ENCODE results near the gene ATP4A. TPM values are rescaled to one million over a fixed set of nuclear protein-coding genes. Genes with fewer than 3 reads are reported as not detected.

ATP4A gene
- 0.41 TPM for total RNA-seq

DNA sequence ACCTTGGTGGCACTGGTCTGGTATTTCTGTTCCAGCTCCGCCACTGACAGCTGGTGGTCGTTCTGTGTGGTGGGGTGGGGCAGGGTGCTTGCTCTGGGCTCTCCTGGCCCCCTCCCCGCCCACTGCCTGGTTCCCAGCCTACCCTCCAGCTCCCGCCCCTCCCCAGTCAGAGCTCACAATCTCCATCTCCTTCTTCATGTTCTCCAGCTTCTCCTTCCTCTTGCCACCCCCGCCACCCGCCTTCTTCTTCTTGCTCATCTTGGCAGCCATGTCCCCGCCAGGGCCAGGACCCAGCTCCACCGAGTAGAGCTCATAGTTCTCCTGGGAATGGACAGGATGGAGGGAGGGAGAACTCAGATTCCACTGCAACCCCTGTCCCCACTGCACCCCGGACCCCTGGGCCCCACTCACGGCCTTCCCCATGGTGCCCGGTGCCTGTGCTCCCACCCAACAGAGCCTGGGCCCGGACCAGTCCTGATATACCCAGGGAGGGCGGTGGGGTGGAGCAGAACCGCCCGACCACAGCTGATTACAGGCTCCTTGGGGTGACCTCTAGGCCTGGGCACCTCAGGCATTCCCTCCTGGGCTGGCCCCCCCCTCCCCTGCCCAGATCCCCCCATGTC, at the start of gene ATP4A:
Gene ATP4A, minus strand, starts transcription at position 452 of the 623 bp plus-strand sequence. Its CDS starts 29 bp downstream, at position 423.

DNA sequence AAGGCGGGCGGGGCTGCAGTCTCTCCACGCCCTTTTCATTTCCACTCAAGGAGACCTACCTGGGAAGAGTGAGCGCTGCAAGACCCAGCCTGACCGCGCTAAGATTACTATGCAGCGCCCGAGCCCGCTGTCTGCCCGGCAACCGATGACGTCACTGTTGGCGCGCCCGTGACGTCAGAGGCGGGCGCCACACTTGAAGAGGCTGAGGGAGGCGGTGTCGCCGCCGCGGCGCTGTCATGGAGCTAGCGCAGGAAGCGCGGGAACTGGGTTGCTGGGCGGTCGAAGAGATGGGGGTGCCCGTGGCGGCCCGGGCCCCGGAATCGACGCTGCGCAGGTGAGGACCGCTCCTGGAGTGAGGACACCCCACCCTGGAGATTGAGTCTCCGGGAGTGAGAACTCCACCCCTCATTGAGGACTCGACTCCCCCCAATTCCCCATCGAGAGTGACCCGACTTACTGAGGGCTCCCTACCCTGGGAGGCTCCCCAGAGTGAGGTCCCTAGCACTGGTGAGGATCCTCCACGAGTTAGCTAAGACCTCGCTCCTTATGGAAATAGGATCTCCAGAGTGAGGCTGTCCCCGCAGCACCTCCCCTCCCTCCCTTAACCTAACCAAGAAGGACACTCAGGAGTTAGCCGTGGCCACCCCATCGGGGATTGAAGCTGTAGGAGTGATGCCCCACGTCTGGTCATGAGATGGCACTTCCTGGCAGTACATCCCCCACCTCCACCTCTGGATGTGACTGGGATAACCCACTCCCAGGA, 49.3 kb upstream of the ATP4A start, which contains the start of gene HAUS5:
Gene HAUS5, plus strand, starts transcription at position 177 of the 763 bp plus-strand sequence. Its CDS starts 60 bp downstream, at position 237.

DNA sequence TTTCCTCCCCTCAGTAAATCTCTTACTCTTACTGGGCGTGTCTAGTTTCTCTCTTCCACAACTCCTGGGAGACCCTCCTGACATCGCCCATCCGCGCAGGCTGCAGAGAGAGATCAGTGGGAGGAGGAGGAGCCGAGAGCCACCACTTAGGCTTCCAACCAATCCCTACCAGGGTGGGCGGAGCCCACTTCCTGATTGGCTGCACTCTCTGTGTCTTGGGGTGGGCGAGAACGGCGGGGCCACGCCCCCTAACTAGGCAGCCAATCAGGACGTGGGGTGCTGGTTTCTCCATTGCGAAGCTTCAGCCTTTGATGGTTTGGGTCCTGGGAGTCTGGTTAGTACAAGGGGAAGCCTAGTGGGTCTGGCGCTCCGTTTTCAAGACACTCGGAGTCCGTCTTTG, 22.4 kb upstream of the ATP4A start, which contains the start of gene PMIS2:
Gene PMIS2, plus strand, starts transcription at position 326 of the 400 bp plus-strand sequence. CDS start 87 bp downstream, outside the sequence.

DNA sequence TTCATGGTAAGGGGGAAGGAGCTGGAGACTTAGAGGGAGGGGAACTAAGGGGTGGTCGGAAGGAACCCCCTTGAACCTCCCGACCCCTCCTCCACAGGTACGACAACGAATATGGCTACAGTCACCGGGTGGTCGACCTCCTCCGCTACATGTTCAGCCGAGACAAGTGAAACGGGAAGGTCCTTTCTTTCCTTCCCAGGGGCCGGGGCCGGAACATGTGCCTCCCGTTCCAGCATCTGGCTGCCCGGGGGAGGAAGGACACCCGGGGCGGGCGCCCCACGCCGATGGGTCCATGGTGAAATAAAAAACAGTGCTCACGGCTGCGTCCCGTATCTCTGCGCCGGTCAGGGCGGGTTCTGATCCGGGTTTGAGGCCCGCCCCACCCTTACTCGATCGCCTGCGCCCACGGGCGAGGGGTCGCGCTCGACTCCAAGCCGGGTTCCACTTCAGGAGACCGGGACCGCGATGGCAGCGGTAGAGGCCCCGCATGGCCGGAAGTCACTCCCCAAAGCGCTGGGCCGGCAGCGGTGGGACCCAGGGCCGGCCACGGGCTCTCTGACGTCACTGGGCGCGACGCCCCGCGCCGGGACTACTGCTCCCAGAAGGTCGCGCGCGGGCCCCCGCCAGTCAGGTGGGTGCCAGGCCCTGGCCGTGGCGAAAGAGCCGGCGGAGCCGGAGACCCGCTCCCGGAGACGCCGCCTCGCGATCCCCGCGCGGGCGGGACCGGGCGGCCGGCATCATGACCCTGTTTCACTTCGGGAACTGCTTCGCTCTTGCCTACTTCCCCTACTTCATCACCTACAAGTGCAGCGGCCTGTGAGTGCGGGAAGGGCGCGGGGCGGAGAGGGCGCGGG, 18.2 kb downstream of the ATP4A start, which contains the start of gene TMEM147:
Gene TMEM147, plus strand, starts transcription at position 626 of the 854 bp plus-strand sequence. Its CDS starts 114 bp downstream, at position 740.

DNA sequence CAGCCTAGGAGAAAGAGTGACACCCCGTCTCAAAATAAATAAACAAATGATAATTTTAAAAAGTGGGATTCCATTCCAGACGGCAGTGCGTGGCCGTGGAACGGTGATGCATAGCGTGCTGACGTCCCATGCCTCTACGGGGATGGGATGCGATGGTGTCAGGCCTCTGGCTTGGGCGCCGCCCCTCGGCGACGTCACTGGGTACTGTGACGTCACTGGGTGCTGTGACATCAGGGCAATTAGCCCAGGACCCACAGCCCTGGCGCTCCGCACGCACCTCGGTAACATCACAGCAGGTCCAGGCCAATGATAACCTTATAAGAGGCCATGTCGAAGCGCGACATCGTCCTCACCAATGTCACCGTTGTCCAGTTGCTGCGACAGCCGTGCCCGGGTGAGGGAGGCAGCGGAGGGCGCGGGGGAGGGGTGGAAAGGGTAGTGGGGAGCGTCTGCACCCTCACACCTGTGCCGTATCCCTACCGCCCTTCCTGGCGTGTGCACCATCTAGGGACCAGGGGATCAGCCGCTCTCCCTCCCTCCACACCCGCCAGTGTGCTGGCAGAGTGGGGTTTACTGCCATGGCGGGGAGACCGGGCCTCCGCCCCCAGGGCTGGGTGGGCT, 30.1 kb downstream of the ATP4A start, which contains the start of gene GAPDHS:
Gene GAPDHS, plus strand, starts transcription at position 256 of the 621 bp plus-strand sequence. Its CDS starts 72 bp downstream, at position 328.

DNA sequence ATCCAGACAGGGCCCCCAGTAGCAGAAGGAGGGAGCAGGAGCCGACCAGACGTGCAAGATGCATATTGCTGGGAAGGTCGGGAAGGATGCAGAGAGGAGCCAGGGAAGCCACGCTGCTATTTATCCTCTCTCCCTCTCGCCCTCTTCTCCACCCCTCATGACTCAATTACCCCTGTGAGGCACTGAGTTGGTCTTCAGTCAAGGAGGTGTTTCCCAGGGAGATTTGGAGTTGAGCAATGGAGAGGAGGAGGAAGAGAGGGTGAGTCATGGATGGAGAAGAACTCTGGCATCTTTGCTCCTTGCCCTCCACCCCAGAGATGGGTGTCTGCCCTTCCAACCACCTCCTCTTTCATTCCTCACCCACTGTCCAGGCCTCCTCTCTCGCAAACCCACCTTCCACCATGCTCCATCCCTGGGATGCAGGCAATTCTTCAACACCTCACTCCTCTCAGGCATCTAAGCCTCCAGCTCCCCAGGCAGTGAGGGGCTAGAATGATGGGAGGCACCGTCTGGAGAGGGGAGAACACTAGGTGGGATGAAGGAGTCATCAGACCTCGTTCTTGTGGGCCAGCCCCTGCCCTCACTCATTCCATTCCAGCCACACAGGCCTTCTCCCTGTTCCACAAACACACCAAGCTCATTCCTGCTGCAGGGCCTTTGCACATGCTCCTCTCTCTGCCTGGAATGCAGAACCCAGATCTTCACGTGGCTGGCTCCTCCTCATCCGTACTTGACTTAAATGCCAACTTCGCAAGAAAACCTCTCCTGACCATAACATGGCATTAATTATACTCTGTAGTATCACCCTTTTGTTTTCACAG, 35.0 kb downstream of the ATP4A start, which contains the start of gene SBSN:
Gene SBSN, minus strand, starts transcription at position 94 of the 821 bp plus-strand sequence. Its CDS starts 30 bp downstream, at position 64.

DNA sequence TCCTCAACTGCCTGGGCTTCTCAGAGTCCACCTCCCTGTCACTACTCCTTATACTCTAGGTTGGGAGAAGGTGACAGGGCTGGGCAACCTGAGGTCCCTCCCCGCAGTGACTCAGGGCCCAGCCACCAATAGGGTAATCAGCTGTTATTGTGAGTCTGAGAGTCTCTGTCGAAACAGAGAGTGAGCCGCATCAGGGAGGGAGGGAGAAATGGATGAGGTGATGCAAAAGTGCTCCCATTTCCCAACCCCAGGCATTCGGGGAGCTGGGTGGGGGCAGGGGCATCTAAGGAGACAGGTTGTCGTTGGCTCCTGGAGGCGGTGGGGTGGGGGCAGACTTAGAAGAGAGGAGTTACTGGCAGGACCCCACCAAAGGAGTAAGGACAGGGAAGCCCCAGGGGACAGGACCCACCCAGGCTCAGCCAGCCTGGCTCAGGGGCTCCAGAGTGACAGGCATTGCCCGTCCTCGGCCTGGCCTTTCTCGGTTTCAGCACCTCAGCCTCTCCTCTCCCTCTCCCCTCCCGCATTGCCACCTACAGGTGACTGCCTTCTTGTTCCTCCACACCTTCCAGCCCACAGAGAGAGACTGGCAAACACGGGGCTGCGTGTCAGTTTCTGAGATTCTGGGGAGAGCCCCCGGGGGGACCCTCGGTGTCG, 49.7 kb downstream of the ATP4A start, which contains the start of gene DMKN:
Gene DMKN, minus strand, starts transcription at position 22 of the 654 bp plus-strand sequence. CDS start 174 bp downstream, outside the sequence.

Other genes starting within 250 kb of the ATP4A start
- 6.7 TPM for gene CD22, start 234.5 kb downstream of the ATP4A start, total RNA-seq
- gene FFAR1, start 215.8 kb downstream of the ATP4A start, total RNA-seq: 0.23 TPM
- gene FFAR3, start 205.2 kb downstream of the ATP4A start, total RNA-seq: 0.76 TPM
- not detected for gene GPR42, start 192.6 kb downstream of the ATP4A start, total RNA-seq
- 1.5 TPM for gene FFAR2, start 115.4 kb downstream of the ATP4A start, total RNA-seq
- not detected for gene KRTDAP, start 73.2 kb downstream of the ATP4A start, total RNA-seq
- 47.1 TPM for gene DMKN, start 50.0 kb downstream of the ATP4A start, total RNA-seq
- gene SBSN, start 35.3 kb downstream of the ATP4A start, total RNA-seq: not detected
- gene GAPDHS, start 30.2 kb downstream of the ATP4A start, total RNA-seq: not detected
- 74.1 TPM for gene TMEM147, start 18.0 kb downstream of the ATP4A start, total RNA-seq
- not detected for gene PMIS2, start 22.5 kb upstream of the ATP4A start, total RNA-seq
- 14.3 TPM for gene HAUS5, start 49.1 kb upstream of the ATP4A start, total RNA-seq
- 40.6 TPM for gene RBM42, start 65.4 kb upstream of the ATP4A start, total RNA-seq
- 0.47 TPM for gene ETV2, start 78.1 kb upstream of the ATP4A start, total RNA-seq
- 303 TPM for gene COX6B1, start 84.7 kb upstream of the ATP4A start, total RNA-seq
- gene UPK1A, start 102.9 kb upstream of the ATP4A start, total RNA-seq: 20.4 TPM
- gene ZBTB32, start 140.9 kb upstream of the ATP4A start, total RNA-seq: not detected
- gene KMT2B, start 154.3 kb upstream of the ATP4A start, total RNA-seq: 28.0 TPM
- gene IGFLR1, start 178.8 kb upstream of the ATP4A start, total RNA-seq: 4.5 TPM
- gene U2AF1L4, start 181.8 kb upstream of the ATP4A start, total RNA-seq: 14.9 TPM
- 22.9 TPM for gene PSENEN, start 182.0 kb upstream of the ATP4A start, total RNA-seq
- 11.3 TPM for gene LIN37, start 184.9 kb upstream of the ATP4A start, total RNA-seq
- gene HSPB6, start 193.4 kb upstream of the ATP4A start, total RNA-seq: 51.6 TPM
- 15.9 TPM for gene PROSER3, start 194.5 kb upstream of the ATP4A start, total RNA-seq
- 27.4 TPM for gene ARHGAP33, start 211.9 kb upstream of the ATP4A start, total RNA-seq
- gene PRODH2, start 249.2 kb upstream of the ATP4A start, total RNA-seq: 14.4 TPM

Data from metanephros (tissue), 1 donor.